ENCODE measurements around the gene OTUD4. TPM values are rescaled to one million over a fixed set of nuclear protein-coding genes. Genes with fewer than 3 reads are reported as not detected.

The OTUD4 gene
- total RNA-seq, 1 donor from 2014 or later: 38.3 TPM

- no peaks in the 10 kb centered on the region for H3K9me3 Mint-ChIP-seq
- H3K4me1 Mint-ChIP-seq: peaks cover 4% of the 10 kb centered on the region
- TF ChIP-seq, protein P1, sequence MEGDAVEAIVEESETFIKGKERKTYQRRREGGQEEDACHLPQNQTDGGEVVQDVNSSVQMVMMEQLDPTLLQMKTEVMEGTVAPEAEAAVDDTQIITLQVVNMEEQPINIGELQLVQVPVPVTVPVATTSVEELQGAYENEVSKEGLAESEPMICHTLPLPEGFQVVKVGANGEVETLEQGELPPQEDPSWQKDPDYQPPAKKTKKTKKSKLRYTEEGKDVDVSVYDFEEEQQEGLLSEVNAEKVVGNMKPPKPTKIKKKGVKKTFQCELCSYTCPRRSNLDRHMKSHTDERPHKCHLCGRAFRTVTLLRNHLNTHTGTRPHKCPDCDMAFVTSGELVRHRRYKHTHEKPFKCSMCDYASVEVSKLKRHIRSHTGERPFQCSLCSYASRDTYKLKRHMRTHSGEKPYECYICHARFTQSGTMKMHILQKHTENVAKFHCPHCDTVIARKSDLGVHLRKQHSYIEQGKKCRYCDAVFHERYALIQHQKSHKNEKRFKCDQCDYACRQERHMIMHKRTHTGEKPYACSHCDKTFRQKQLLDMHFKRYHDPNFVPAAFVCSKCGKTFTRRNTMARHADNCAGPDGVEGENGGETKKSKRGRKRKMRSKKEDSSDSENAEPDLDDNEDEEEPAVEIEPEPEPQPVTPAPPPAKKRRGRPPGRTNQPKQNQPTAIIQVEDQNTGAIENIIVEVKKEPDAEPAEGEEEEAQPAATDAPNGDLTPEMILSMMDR (IDR thresholded peaks at IDR 0.05; ENCODE audit: unreplicated experiment): no peak
- H3K27me3 Mint-ChIP-seq (ENCODE audit: low read depth): no peaks in the 10 kb centered on the region
- no peak overlapping the region for H3K4me3 Mint-ChIP-seq
- no peak for DNase-seq (ENCODE audit: low spot score in 2 of 2, unreplicated experiment in 2 of 2)
- H3K27ac Mint-ChIP-seq: no peak overlapping the region
- H3K36me3 Mint-ChIP-seq: peaks cover 9% of the 10 kb centered on the region
Measured at GRCh38 chr4:145131848-145132247, 48.5 kb downstream of the OTUD4 start.

DNA sequence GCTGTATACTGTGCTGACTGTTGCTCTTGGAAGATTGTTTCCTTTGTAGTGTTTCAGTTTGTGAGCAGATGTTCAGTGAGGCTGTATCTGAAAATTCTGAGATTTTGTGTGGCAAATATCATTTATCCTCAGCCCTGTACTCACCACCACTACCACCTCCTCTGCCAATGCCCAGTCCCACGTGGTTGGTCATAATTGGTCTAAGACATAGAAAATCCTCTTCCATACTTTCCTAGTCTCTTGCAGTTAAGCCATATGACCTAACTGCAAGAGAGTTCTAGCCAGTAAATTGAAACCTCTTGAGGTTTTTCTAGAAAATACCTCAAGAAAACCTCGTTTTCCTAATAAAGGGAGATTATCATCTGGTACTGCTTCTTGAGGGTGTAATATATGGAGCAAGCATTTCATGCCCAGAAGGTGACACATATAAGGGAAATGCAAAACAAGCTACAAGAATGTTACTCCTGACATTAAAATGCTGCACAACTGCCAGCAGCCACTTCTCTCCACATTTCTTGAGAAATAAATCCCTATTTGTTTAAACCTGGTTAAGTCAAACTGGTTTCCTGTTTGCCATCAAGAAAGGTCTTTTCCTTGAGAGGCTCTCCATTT lies 49.5 kb downstream of the OTUD4 start:
- peaks cover 17% of the 10 kb centered on the region for H3K36me3 Mint-ChIP-seq

DNA sequence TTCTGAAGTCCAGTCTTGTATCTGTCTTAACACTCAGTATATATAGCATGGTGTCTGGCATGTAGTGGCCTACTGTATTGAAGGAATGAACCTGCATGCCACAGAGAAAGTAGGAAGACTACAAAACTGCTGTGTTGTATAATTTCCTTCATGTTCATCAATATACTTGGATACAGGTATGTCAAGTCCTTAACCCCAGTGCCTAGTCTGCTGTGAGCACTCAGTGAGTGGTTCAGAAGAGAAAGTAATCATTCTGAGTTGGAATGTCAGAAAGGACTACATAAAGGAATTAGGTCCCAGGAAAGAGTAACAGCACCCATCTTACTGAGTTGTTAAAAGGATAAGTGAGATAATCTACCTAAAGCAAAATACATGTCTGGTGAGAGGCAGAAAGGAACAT lies 50.3 kb downstream of the OTUD4 start:
- Mint-ChIP-seq H3K9me3 (no peaks in the 10 kb centered on the region), H3K4me3 (no peak overlapping the region), H3K36me3 (peaks cover 20% of the 10 kb centered on the region), H3K4me1 (peaks cover 4% of the 10 kb centered on the region), H3K27me3 (ENCODE audit: low read depth) (no peaks in the 10 kb centered on the region), H3K27ac (peak overlapping the region; percentile 44)
- TF ChIP-seq, protein P1 (IDR thresholded peaks at IDR 0.05; ENCODE audit: unreplicated experiment): no peak
- DNase-seq (ENCODE audit: low spot score in 2 of 2, unreplicated experiment in 2 of 2): no peak

More for the DNA sequence above, 49.5 kb downstream of the OTUD4 start:
- Mint-ChIP-seq H3K4me1 (peaks cover 4% of the 10 kb centered on the region), H3K27ac (peak overlapping the region; percentile 44), H3K9me3 (no peaks in the 10 kb centered on the region), H3K4me3 (no peak overlapping the region), H3K27me3 (ENCODE audit: low read depth) (no peaks in the 10 kb centered on the region)
- DNase-seq (ENCODE audit: low spot score in 2 of 2, unreplicated experiment in 2 of 2): no peak
- TF ChIP-seq, protein P1 (IDR thresholded peaks at IDR 0.05; ENCODE audit: unreplicated experiment): no peak

GRCh38 chr4:145125396-145125795 lies 55.0 kb downstream of the OTUD4 start:
- Mint-ChIP-seq H3K4me1 (no peaks in the 10 kb centered on the region), H3K27me3 (ENCODE audit: low read depth) (no peaks in the 10 kb centered on the region), H3K27ac (no peak overlapping the region), H3K4me3 (no peak overlapping the region), H3K9me3 (no peaks in the 10 kb centered on the region), H3K36me3 (peaks cover 32% of the 10 kb centered on the region)
- DNase-seq (ENCODE audit: low spot score in 2 of 2, unreplicated experiment in 2 of 2): no peak
- TF ChIP-seq, protein P1 (IDR thresholded peaks at IDR 0.05; ENCODE audit: unreplicated experiment): no peak

DNA sequence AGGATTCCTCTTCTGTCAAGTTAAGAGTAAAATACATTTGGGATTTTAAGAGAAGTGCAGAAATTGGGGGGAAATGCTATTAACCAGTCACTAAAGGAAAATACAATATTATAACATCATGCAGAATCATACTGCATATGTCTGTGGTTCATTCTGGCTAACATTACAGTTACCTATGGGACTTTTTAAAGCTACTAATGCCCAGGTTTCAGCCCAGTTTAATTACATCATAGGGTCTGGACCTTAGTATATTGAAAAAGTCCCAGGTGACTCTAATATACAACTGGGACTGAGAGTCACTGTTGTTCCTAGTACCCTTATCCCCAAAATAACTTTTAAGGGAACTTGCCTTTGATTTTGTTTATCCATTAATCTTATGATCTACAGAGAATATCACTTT lies 72.3 kb downstream of the OTUD4 start:
- DNase-seq (ENCODE audit: low spot score in 2 of 2, unreplicated experiment in 2 of 2): no peak
- Mint-ChIP-seq H3K4me1 (no peaks in the 10 kb centered on the region), H3K36me3 (peaks cover 20% of the 10 kb centered on the region), H3K27ac (no peak overlapping the region), H3K9me3 (no peaks in the 10 kb centered on the region), H3K27me3 (ENCODE audit: low read depth) (no peaks in the 10 kb centered on the region), H3K4me3 (no peak overlapping the region)
- TF ChIP-seq, protein P1 (IDR thresholded peaks at IDR 0.05; ENCODE audit: unreplicated experiment): no peak

All from mesothelial cell of epicardium (in vitro differentiated cells).